Panc1 (cell line): Measurements from ENCODE around the gene SLC19A1. TPM values are rescaled to one million over a fixed set of nuclear protein-coding genes. Genes with fewer than 3 reads are reported as not detected.
"Not testable (repeated sequence)": the region's sequence is repeated elsewhere in the genome, so short reads cannot be mapped to it uniquely, and the experiment has no call there.

Experiments
- ATAC-seq: fragments of 200-7000 bp; cut with Tn5 transposase; 2 replicates; pipeline ENCODE4 v1.9.1; 2020; ENCODE audit warnings: mild to moderate bottlenecking, moderate library complexity
- BruUV-seq: library from RNA; stranded (reverse); fragments of 400-500 nt; replicated peaks from 2 replicates; lab custom pipeline; 2021; lab: Mats Ljungman, UMichigan
- CTCF ChIA-PET: fragments of 300-600 bp; sonication (Branson Sonifier 250); formaldehyde crosslinking; loops from one replicate; lab custom pipeline; 2022; ENCODE audit warnings: antibody characterized with exemption; lab: Charles Lee
- POLR2A ChIA-PET: fragments of 300-600 bp; sonication (Branson Sonifier 250); formaldehyde crosslinking; loops from one replicate; lab custom pipeline; 2022; ENCODE audit warnings: antibody characterized with exemption; lab: Charles Lee
- DNase-seq: peaks from one replicate; pipeline ENCODE4 v3.0.0-alpha.2; 2010; ENCODE audit warnings: low read depth, low spot score
- H3K27ac ChIP-seq: 2 replicates; pipeline ENCODE4 v1.5.1; 2011; ENCODE audit warnings: mild to moderate bottlenecking, low read length, inconsistent platforms
- H3K27me3 ChIP-seq: fragments of 200-500 bp; sonication (Bioruptor generic); 2 replicates; pipeline ENCODE4 v1.6.0; 2014; ENCODE audit warnings: low read length, inconsistent platforms; ENCODE audit not compliant: control insufficient read depth, insufficient read depth
- H3K36me3 ChIP-seq: fragments of 200-500 bp; sonication (Bioruptor generic); 2 replicates; pipeline ENCODE4 v1.5.1; 2014; ENCODE audit warnings: inconsistent platforms, mild to moderate bottlenecking, low read length, moderate library complexity; ENCODE audit not compliant: control insufficient read depth, insufficient read depth
- H3K4me1 ChIP-seq: 2 replicates; pipeline ENCODE4 v1.5.1; 2011; ENCODE audit warnings: inconsistent platforms, mild to moderate bottlenecking, low read length, moderate library complexity; ENCODE audit not compliant: control insufficient read depth, insufficient read depth
- H3K4me3 ChIP-seq, 2 experiments: 2 replicates each; pipeline ENCODE4 v1.5.1; 2011 to 2012; ENCODE audit warnings: low read depth in 2 of 2, low read length in 2 of 2, mild to moderate bottlenecking in 2 of 2, inconsistent platforms in 1 of 2, moderate library complexity in 1 of 2
- H3K9me3 ChIP-seq: fragments of 200-500 bp; sonication (Bioruptor generic); 2 replicates; pipeline ENCODE4 v1.5.1; 2014; ENCODE audit warnings: low read depth, mild to moderate bottlenecking, inconsistent platforms, low read length, moderate library complexity; ENCODE audit not compliant: control insufficient read depth, insufficient read depth
- CTCF ChIP-seq: fragments of 450-650 bp; IDR thresholded peaks from 2 replicates; pipeline ENCODE4 v1.5.1; 2017; ENCODE audit warnings: mild to moderate bottlenecking
- POLR2AphosphoS5 ChIP-seq: IDR thresholded peaks from 2 replicates; pipeline ENCODE4 v1.6.1; 2012; ENCODE audit warnings: mild to moderate bottlenecking, low read depth, low read length, moderate library complexity
- REST ChIP-seq, 2 experiments: IDR thresholded peaks; 2 replicates each; pipeline ENCODE4 v1.6.1; 2011 to 2012; ENCODE audit warnings: low read depth in 2 of 2, control low read depth in 1 of 2, low read length in 1 of 2, mild to moderate bottlenecking in 1 of 2, moderate library complexity in 1 of 2; ENCODE audit not compliant: insufficient read depth in 1 of 2
- SIN3A ChIP-seq: IDR thresholded peaks from 2 replicates; pipeline ENCODE4 v1.6.1; 2012; ENCODE audit warnings: low read depth, mild to moderate bottlenecking, low read length, moderate library complexity, borderline replicate concordance; ENCODE audit not compliant: insufficient read depth
- TCF7L2 ChIP-seq: IDR thresholded peaks from 2 replicates; pipeline ENCODE4 v1.6.1; 2011; ENCODE audit warnings: mild to moderate bottlenecking, low read depth, low read length, inconsistent platforms
- in situ Hi-C: cut with HindIII; loops from 2 replicates; pipeline ENCODE4 v1.10.0; 2016; ENCODE audit warnings: low sequenced_read_pairs, low pct_unique_long_range_greater_than_20kb
- intact Hi-C: fragments of 100-400 bp; cut with micrococcal nuclease; formaldehyde crosslinking; loops from one replicate; pipeline ENCODE4 v1.10.0; 2022; ENCODE audit not compliant: unreplicated experiment
- total RNA-seq: library from RNA; stranded (reverse); gene quantifications from one replicate; pipeline ENCODE4 v1.2.1, GENCODE V29; 2021; ENCODE audit not compliant: unreplicated experiment

Gene SLC19A1
- total RNA-seq, 1 experiment from 2014 or later, result 24.5 TPM

- ChIA-PET CTCF (no interaction called here), POLR2A (no interaction called here)
- Histone ChIP-seq H3K27me3 (no peaks in the 10 kb centered on the region), H3K27ac (no peak overlapping the region), H3K4me1 (no peaks in the 10 kb centered on the region), H3K4me3 (no peak overlapping the region), H3K9me3 (no peaks in the 10 kb centered on the region), H3K36me3 (no peaks in the 10 kb centered on the region)
- in situ Hi-C loops, result no loop called here
- no TSS peak for BruUV-seq
- intact Hi-C loops, result no loop called here
- DNase-seq, result no peak
- ATAC-seq, result no peak
- TF ChIP-seq POLR2AphosphoS5, result no peak
- no peak for TF ChIP-seq TCF7L2
- no peak for TF ChIP-seq SIN3A
- TF ChIP-seq REST (IDR thresholded peaks at IDR 0.05; ENCODE audit: insufficient read depth in 1 of 2, low read depth in 2 of 2, low read length in 1 of 2), result no peak
- no peak for TF ChIP-seq CTCF
These were observed 13.1 kb downstream of the SLC19A1 start for GRCh38 chr21:45528981-45529784.

DNA sequence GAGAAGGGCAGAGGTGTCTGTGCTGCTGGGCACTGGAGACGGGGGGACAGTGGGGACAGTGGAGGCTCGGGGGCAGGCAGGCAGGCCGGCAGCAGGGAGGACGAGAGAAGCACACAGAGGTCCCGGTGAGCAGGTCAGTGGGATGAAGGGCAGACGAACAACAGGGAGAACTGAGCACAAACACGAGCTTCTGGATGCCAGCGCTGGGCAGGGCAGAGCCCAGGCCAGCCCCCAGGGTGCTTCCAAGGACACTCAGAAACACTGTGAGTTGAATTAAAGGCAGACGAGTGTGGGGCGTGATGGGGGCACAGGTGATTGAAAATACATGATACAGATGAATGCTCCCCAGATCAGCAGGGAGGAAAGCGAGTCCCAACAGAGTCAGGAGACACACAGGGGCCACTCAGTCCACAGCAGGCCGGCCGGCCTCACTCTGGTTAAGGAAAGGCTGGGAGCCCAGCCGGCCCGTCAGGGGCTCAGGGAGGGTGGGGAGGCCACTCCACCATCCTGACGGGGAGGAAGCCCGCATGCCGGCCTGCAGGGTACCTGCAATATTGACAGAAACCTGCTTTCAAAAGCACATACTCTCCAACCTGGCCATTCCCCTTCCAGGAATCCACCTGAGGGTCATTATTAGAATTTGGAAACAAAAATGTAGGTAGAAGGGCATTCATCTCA is 14.1 kb downstream of the SLC19A1 start:
- in situ Hi-C loops (no loop called here), intact Hi-C loops (no loop called here)
- no peak for ATAC-seq
- ChIA-PET POLR2A (no interaction called here), CTCF (no interaction called here)
- TF ChIP-seq POLR2AphosphoS5 (no peak), TCF7L2 (no peak), CTCF (no peak), SIN3A (no peak), REST (IDR thresholded peaks at IDR 0.05; ENCODE audit: insufficient read depth in 1 of 2, low read depth in 2 of 2, low read length in 1 of 2) (no peak)
- no TSS peak for BruUV-seq
- no peaks in the 10 kb centered on the region for H3K4me1 ChIP-seq
- no peaks in the 10 kb centered on the region for H3K9me3 ChIP-seq
- no peak overlapping the region for H3K27ac ChIP-seq
- no peak for DNase-seq
- H3K4me3 ChIP-seq, result no peak overlapping the region
- no peaks in the 10 kb centered on the region for H3K36me3 ChIP-seq
- no peaks in the 10 kb centered on the region for H3K27me3 ChIP-seq

DNA sequence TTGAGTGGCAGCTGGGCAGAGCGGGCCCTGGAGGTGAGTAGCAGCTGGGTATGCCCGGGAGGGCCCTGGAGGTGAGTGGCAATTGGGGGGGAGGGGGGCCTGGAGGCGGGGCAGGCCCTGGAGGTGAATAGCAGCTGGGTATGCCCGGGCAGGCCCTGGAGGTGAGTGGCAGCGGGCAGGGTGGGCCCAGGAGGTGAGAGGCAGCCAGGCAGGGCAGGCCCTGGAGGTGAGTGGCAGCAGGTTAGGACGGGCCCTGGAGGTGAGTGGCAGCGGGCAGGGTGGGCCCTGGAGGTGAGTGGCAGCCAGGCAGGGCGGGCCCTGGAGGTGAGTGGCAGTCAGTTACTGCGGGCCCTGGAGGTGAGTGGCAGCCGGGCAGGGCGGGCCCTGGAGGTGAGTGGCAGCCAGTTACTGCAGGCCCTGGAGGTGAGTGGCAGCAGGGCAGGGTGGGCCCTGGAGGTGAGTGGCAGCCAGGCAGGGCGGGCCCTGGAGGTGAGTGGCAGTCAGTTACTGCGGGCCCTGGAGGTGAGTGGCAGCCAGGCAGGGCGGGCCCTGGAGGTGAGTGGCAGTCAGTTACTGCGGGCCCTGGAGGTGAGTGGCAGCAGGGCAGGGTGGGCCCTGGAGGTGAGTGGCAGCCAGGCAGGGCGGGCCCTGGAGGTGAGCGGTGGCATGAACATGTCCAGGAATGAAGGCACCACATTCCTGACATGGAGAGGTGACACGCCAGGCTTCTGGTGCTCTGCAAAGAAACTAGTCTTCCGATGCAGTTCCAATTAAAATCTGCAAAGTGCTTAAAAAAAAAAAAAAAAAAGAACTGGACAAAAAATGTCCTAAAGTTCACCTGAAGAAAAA is 14.9 kb downstream of the SLC19A1 start:
- not testable (repeated sequence) for H3K36me3 ChIP-seq, ATAC-seq, BruUV-seq

More for the DNA sequence above, 14.9 kb downstream of the SLC19A1 start:
- DNase-seq, H3K4me3 ChIP-seq, CTCF ChIA-PET, intact Hi-C loops, H3K27ac ChIP-seq, H3K4me1 ChIP-seq, POLR2A ChIA-PET, H3K9me3 ChIP-seq, H3K27me3 ChIP-seq, in situ Hi-C loops: not testable (repeated sequence)
